ENCODE data around the gene F8.

DNA sequence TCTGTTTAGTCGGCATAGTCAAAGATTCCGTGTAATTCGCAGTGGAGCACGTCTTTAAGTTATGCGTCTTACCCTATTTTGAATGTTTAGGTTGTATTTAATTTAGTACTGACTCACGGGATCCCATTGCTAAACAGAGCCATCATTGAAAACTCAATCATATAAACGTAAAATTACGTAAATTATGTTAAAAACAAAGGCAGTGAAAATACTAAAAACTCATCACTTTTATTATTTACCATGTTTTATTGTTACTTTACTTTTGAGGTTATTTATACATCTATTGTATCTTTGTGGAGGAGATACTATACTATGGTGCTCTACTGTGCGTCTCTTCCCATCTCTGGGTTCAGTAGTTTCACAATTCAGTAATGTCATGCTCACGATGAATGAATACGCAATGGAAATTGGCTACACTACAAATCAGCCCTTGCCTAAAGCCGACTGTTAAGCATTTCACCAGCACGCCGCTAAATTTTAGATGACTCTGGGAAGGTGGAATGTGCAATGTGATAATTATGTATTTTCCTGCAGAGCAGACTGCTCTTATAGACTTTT, 5.1 kb upstream of the F8 start:
- TF ChIP-seq, protein P1, sequence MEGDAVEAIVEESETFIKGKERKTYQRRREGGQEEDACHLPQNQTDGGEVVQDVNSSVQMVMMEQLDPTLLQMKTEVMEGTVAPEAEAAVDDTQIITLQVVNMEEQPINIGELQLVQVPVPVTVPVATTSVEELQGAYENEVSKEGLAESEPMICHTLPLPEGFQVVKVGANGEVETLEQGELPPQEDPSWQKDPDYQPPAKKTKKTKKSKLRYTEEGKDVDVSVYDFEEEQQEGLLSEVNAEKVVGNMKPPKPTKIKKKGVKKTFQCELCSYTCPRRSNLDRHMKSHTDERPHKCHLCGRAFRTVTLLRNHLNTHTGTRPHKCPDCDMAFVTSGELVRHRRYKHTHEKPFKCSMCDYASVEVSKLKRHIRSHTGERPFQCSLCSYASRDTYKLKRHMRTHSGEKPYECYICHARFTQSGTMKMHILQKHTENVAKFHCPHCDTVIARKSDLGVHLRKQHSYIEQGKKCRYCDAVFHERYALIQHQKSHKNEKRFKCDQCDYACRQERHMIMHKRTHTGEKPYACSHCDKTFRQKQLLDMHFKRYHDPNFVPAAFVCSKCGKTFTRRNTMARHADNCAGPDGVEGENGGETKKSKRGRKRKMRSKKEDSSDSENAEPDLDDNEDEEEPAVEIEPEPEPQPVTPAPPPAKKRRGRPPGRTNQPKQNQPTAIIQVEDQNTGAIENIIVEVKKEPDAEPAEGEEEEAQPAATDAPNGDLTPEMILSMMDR (conservative IDR thresholded peaks at IDR 0.05 in 1 of 2, IDR thresholded peaks at IDR 0.05 in 1 of 2; ENCODE audit: low read depth in 1 of 2, low read length in 2 of 2): no peak
- no peak for TF ChIP-seq EZH2 (IDR thresholded peaks at IDR 0.05; ENCODE audit: low read length, missing control alignments)
